DND-41 (cell line): Measurements from ENCODE around the gene PI4K2B.

ENCODE experiments used
- ATAC-seq: fragments of 200-7000 bp; cut with Tn5 transposase; 3 replicates; pipeline ENCODE4 v1.9.1; 2021; ENCODE audit warnings: low read depth; ENCODE audit not compliant: insufficient read depth
- DNase-seq: peaks from one replicate; pipeline ENCODE4 v3.0.0-alpha.2; 2020
- H2AFZ ChIP-seq: 2 replicates; pipeline ENCODE4 v1.6.0; 2012; ENCODE audit warnings: low read depth, low read length
- H3K27ac ChIP-seq: 2 replicates; pipeline ENCODE4 v1.5.1; 2012; ENCODE audit warnings: low read length, inconsistent platforms
- H3K27me3 ChIP-seq: fragments of 200-600 bp; sonication (generic); 2 replicates; pipeline ENCODE4 v1.6.0; 2012; ENCODE audit warnings: low read length, mild to moderate bottlenecking, inconsistent platforms; ENCODE audit not compliant: insufficient read depth, poor library complexity
- H3K36me3 ChIP-seq: 2 replicates; pipeline ENCODE4 v1.5.1; 2012; ENCODE audit warnings: low read length, inconsistent platforms; ENCODE audit not compliant: insufficient read depth
- H3K4me1 ChIP-seq: 2 replicates; pipeline ENCODE4 v1.5.1; 2012; ENCODE audit warnings: mild to moderate bottlenecking, low read length; ENCODE audit not compliant: insufficient read depth
- H3K4me2 ChIP-seq: 2 replicates; pipeline ENCODE4 v1.6.0; 2012; ENCODE audit warnings: mild to moderate bottlenecking, moderate library complexity, low read length, inconsistent platforms; ENCODE audit not compliant: insufficient read depth
- H3K4me3 ChIP-seq, 2 experiments: fragments of 200-600 bp in 1 of 2; shearing (Covaris generic) in 1 of 2; 2 replicates each; pipeline ENCODE4 v1.5.1; 2012 to 2016; ENCODE audit warnings: inconsistent platforms in 2 of 2, low read length in 2 of 2, mild to moderate bottlenecking in 2 of 2, low read depth in 1 of 2, moderate library complexity in 1 of 2
- H3K79me2 ChIP-seq: 2 replicates; pipeline ENCODE4 v1.6.0; 2012; ENCODE audit warnings: low read length, inconsistent platforms; ENCODE audit not compliant: insufficient read depth
- H3K9ac ChIP-seq: 2 replicates; pipeline ENCODE4 v1.6.0; 2012; ENCODE audit warnings: low read depth, mild to moderate bottlenecking, inconsistent platforms, low read length, moderate library complexity
- H3K9me3 ChIP-seq: 2 replicates; pipeline ENCODE4 v1.5.1; 2012; ENCODE audit warnings: low read length, moderate library complexity, mild to moderate bottlenecking, inconsistent platforms; ENCODE audit not compliant: insufficient read depth, severe bottlenecking
- H4K20me1 ChIP-seq: 2 replicates; pipeline ENCODE4 v1.6.0; 2012; ENCODE audit warnings: low read length; ENCODE audit not compliant: insufficient read depth
- CTCF ChIP-seq: IDR thresholded peaks from 2 replicates; pipeline ENCODE4 v1.5.1; 2012; ENCODE audit warnings: borderline replicate concordance, low read length, moderate library complexity, mild to moderate bottlenecking; ENCODE audit not compliant: poor library complexity, severe bottlenecking; ENCODE audit errors: extremely low read depth
- EZH2 ChIP-seq: IDR thresholded peaks from 3 replicates; pipeline ENCODE4 v1.6.1; 2012; ENCODE audit warnings: borderline replicate concordance, low read depth, mild to moderate bottlenecking, moderate library complexity, low read length, inconsistent platforms; ENCODE audit not compliant: severe bottlenecking

Gene PI4K2B

GRCh38 chr4:25312496-25313200 is 78.8 kb downstream of the PI4K2B start, which contains the start of gene ZCCHC4:
Gene ZCCHC4 (plus strand): TSS chr4:25312774. CDS start chr4:25312810, 36 bp downstream.
- Histone ChIP-seq H3K27me3 (no peaks in the 10 kb centered on the region), H2AFZ (peak within 1 kb of the TSS; percentile 83), H3K4me1 (peaks cover 27% of the 10 kb centered on the region), H3K9ac (peak within 1 kb of the TSS; percentile 61), H3K9me3 (no peaks in the 10 kb centered on the region), H4K20me1 (no peaks in the 10 kb centered on the region), H3K4me3 (peak within 1 kb of the TSS; percentile 76 to 86), H3K79me2 (peaks cover 25% of the 10 kb centered on the region), H3K36me3 (peaks cover 7% of the 10 kb centered on the region; the same call in 1 of the 2 replicates), H3K27ac (peak within 1 kb of the TSS; percentile 73), H3K4me2 (peak within 1 kb of the TSS; percentile 86)
- TF ChIP-seq CTCF: peak; percentile 99
- TF ChIP-seq EZH2: no peak
- DNase-seq (peak; percentile 86), ATAC-seq (peak; percentile 94)

- TF ChIP-seq CTCF (no peak), EZH2 (no peak)
- peak overlapping the region; percentile 82 for H2AFZ ChIP-seq
- H3K4me2 ChIP-seq: peak overlapping the region; percentile 86
- no peaks in the 10 kb centered on the region for H3K27me3 ChIP-seq
- no peaks in the 10 kb centered on the region for H3K9me3 ChIP-seq
- no peaks in the 10 kb centered on the region for H4K20me1 ChIP-seq
- peaks cover 7% of the 10 kb centered on the region; the same call in 1 of the 2 replicates for H3K36me3 ChIP-seq
- DNase-seq: no peak
- peak overlapping the region; percentile 61 for H3K9ac ChIP-seq
- ATAC-seq: no peak
- peak overlapping the region; percentile 76 to 86 for H3K4me3 ChIP-seq
- peaks cover 28% of the 10 kb centered on the region for H3K79me2 ChIP-seq
- H3K27ac ChIP-seq: peak overlapping the region; percentile 73
- H3K4me1 ChIP-seq: peaks cover 27% of the 10 kb centered on the region
Measured at GRCh38 chr4:25313201-25313895, 79.5 kb downstream of the PI4K2B start.

- Histone ChIP-seq H3K4me1 (no peaks in the 10 kb centered on the region), H3K4me3 (no peak overlapping the region), H3K79me2 (peaks cover 7% of the 10 kb centered on the region; the same call in 1 of the 2 replicates), H3K4me2 (no peak overlapping the region), H3K27ac (no peak overlapping the region), H3K9me3 (no peaks in the 10 kb centered on the region), H4K20me1 (no peaks in the 10 kb centered on the region), H3K27me3 (no peaks in the 10 kb centered on the region), H3K36me3 (peaks cover 19% of the 10 kb centered on the region), H3K9ac (no peak overlapping the region), H2AFZ (no peak overlapping the region)
- ATAC-seq (no peak), DNase-seq (no peak)
- TF ChIP-seq CTCF: no peak
- no peak for TF ChIP-seq EZH2
Measured at GRCh38 chr4:25320336-25320735, 86.5 kb downstream of the PI4K2B start.
